ENCODE data around the gene TBX5. TPM values are rescaled to one million over a fixed set of nuclear protein-coding genes. Genes with fewer than 3 reads are reported as not detected.

The TBX5 gene
- total RNA-seq, 1 experiment from 2014 or later = not detected

- intact Hi-C loops (cut with micrococcal nuclease; ENCODE audit: unreplicated experiment) = no loop called here
- Mint-ChIP-seq H3K27ac (ENCODE audit: unreplicated experiment) (no peak overlapping the region), H3K36me3 (ENCODE audit: insufficient read depth, unreplicated experiment) (no peaks in the 10 kb centered on the region), H3K9me3 (ENCODE audit: low read depth, unreplicated experiment) (no peaks in the 10 kb centered on the region), H3K27me3 (ENCODE audit: unreplicated experiment) (no peaks in the 10 kb centered on the region), H3K4me3 (ENCODE audit: low read depth, unreplicated experiment) (no peak overlapping the region), H3K4me1 (ENCODE audit: low read depth, unreplicated experiment) (no peaks in the 10 kb centered on the region)
- CTCF ChIA-PET = no interaction called here
- TF ChIP-seq CTCF (IDR thresholded peaks at IDR 0.05; ENCODE audit: unreplicated experiment) = no peak
- no TSS peak for BruUV-seq (replicated peaks)
- no peak for DNase-seq
Measured at GRCh38 chr12:114391088-114391487, 14.9 kb downstream of the TBX5 start.

- CTCF ChIA-PET = no interaction called here
- H3K27me3 Mint-ChIP-seq (ENCODE audit: unreplicated experiment) = no peaks in the 10 kb centered on the region
- no peaks in the 10 kb centered on the region for H3K36me3 Mint-ChIP-seq (ENCODE audit: insufficient read depth, unreplicated experiment)
- intact Hi-C loops (cut with micrococcal nuclease; ENCODE audit: unreplicated experiment) = no loop called here
- no peak for TF ChIP-seq CTCF (IDR thresholded peaks at IDR 0.05; ENCODE audit: unreplicated experiment)
- BruUV-seq (replicated peaks) = no TSS peak
- no peak overlapping the region for H3K4me3 Mint-ChIP-seq (ENCODE audit: low read depth, unreplicated experiment)
- no peak for DNase-seq
- H3K9me3 Mint-ChIP-seq (ENCODE audit: low read depth, unreplicated experiment) = peaks cover 15% of the 10 kb centered on the region
- H3K27ac Mint-ChIP-seq (ENCODE audit: unreplicated experiment) = no peak overlapping the region
- H3K4me1 Mint-ChIP-seq (ENCODE audit: low read depth, unreplicated experiment) = no peaks in the 10 kb centered on the region
Measured at GRCh38 chr12:114384739-114385138, 21.2 kb downstream of the TBX5 start.

GRCh38 chr12:114381177-114381576 is 24.8 kb downstream of the TBX5 start:
- Mint-ChIP-seq H3K27ac (ENCODE audit: unreplicated experiment) (no peak overlapping the region), H3K4me3 (ENCODE audit: low read depth, unreplicated experiment) (no peak overlapping the region), H3K27me3 (ENCODE audit: unreplicated experiment) (no peaks in the 10 kb centered on the region), H3K36me3 (ENCODE audit: insufficient read depth, unreplicated experiment) (no peaks in the 10 kb centered on the region), H3K4me1 (ENCODE audit: low read depth, unreplicated experiment) (no peaks in the 10 kb centered on the region), H3K9me3 (ENCODE audit: low read depth, unreplicated experiment) (peaks cover 15% of the 10 kb centered on the region)
- no peak for TF ChIP-seq CTCF (IDR thresholded peaks at IDR 0.05; ENCODE audit: unreplicated experiment)
- BruUV-seq (replicated peaks) = no TSS peak
- intact Hi-C loops (cut with micrococcal nuclease; ENCODE audit: unreplicated experiment) = no loop called here
- CTCF ChIA-PET = no interaction called here
- DNase-seq = no peak

- H3K27ac Mint-ChIP-seq (ENCODE audit: unreplicated experiment) = no peak overlapping the region
- BruUV-seq (replicated peaks) = no TSS peak
- no peaks in the 10 kb centered on the region for H3K27me3 Mint-ChIP-seq (ENCODE audit: unreplicated experiment)
- no peaks in the 10 kb centered on the region for H3K36me3 Mint-ChIP-seq (ENCODE audit: insufficient read depth, unreplicated experiment)
- CTCF ChIA-PET = no interaction called here
- H3K9me3 Mint-ChIP-seq (ENCODE audit: low read depth, unreplicated experiment) = peaks cover 13% of the 10 kb centered on the region
- H3K4me1 Mint-ChIP-seq (ENCODE audit: low read depth, unreplicated experiment) = no peaks in the 10 kb centered on the region
- intact Hi-C loops (cut with micrococcal nuclease; ENCODE audit: unreplicated experiment) = no loop called here
- no peak for TF ChIP-seq CTCF (IDR thresholded peaks at IDR 0.05; ENCODE audit: unreplicated experiment)
- DNase-seq = no peak
- H3K4me3 Mint-ChIP-seq (ENCODE audit: low read depth, unreplicated experiment) = no peak overlapping the region
Measured at GRCh38 chr12:114371733-114372132, 34.2 kb downstream of the TBX5 start.

GRCh38 chr12:114371250-114371649 is 34.7 kb downstream of the TBX5 start:
- no peaks in the 10 kb centered on the region for H3K27me3 Mint-ChIP-seq (ENCODE audit: unreplicated experiment)
- intact Hi-C loops (cut with micrococcal nuclease; ENCODE audit: unreplicated experiment) = no loop called here
- no peaks in the 10 kb centered on the region for H3K36me3 Mint-ChIP-seq (ENCODE audit: insufficient read depth, unreplicated experiment)

More at GRCh38 chr12:114371250-114371649, 34.7 kb downstream of the TBX5 start:
- BruUV-seq (replicated peaks) = no TSS peak
- DNase-seq = no peak
- Mint-ChIP-seq H3K4me3 (ENCODE audit: low read depth, unreplicated experiment) (no peak overlapping the region), H3K4me1 (ENCODE audit: low read depth, unreplicated experiment) (no peaks in the 10 kb centered on the region), H3K9me3 (ENCODE audit: low read depth, unreplicated experiment) (peaks cover 13% of the 10 kb centered on the region), H3K27ac (ENCODE audit: unreplicated experiment) (no peak overlapping the region)
- CTCF ChIA-PET = no interaction called here
- TF ChIP-seq CTCF (IDR thresholded peaks at IDR 0.05; ENCODE audit: unreplicated experiment) = no peak

All from Calu3 (cell line).